Hepatocyte (in vitro differentiated cells): Measurements from ENCODE around the gene HMCN1.

Experiments used
- CTCF ChIP-seq: fragments of 200-600 bp; sonication (generic); IDR thresholded peaks from 2 replicates; pipeline ENCODE4 v1.5.1; 2016; ENCODE audit warnings: antibody characterized with exemption, mild to moderate bottlenecking; ENCODE audit not compliant: poor library complexity
- EZH2phosphoT487 ChIP-seq: fragments of 200-600 bp; sonication (generic); IDR thresholded peaks from one replicate; pipeline ENCODE4 v1.6.1; 2018; ENCODE audit warnings: antibody characterized with exemption, mild to moderate bottlenecking, low read depth, moderate library complexity; ENCODE audit not compliant: unreplicated experiment, severe bottlenecking

GRCh38 chr1:185871627-185872150 lies 137.5 kb downstream of the HMCN1 start:
- no peak for TF ChIP-seq CTCF
- no peak for TF ChIP-seq EZH2phosphoT487
